Measurements from ENCODE around the gene UGCG. TPM values are rescaled to one million over a fixed set of nuclear protein-coding genes. Genes with fewer than 3 reads are reported as not detected.

The UGCG gene
- total RNA-seq, 1 donor from 2014 or later = 33.1 TPM

- Histone ChIP-seq H3K27ac (no peak overlapping the region), H3K36me3 (no peaks in the 10 kb centered on the region), H3K4me3 (no peak overlapping the region), H3K9me3 (no peaks in the 10 kb centered on the region), H3K4me1 (no peaks in the 10 kb centered on the region), H3K27me3 (no peaks in the 10 kb centered on the region)
- no peak for DNase-seq (ENCODE audit: extremely low spot score in 2 of 2)
- intact Hi-C loops (cut with DNase I) = no loop called here
- TF ChIP-seq CTCF (IDR thresholded peaks at IDR 0.05) (no peak), POLR2A (IDR thresholded peaks at IDR 0.05) (no peak), POLR2AphosphoS5 (IDR thresholded peaks at IDR 0.05; ENCODE audit: insufficient read depth in 1 of 2, low read depth in 1 of 2) (no peak)
Measured at GRCh38 chr9:111963995-111964394, 67.4 kb downstream of the UGCG start.

- H3K9me3 ChIP-seq = no peaks in the 10 kb centered on the region
- no peak for TF ChIP-seq POLR2A (IDR thresholded peaks at IDR 0.05)
- TF ChIP-seq POLR2AphosphoS5 (IDR thresholded peaks at IDR 0.05; ENCODE audit: insufficient read depth in 1 of 2, low read depth in 1 of 2) = no peak
- no peak for TF ChIP-seq CTCF (IDR thresholded peaks at IDR 0.05)
- no peaks in the 10 kb centered on the region for H3K4me1 ChIP-seq
- no peaks in the 10 kb centered on the region for H3K27me3 ChIP-seq
- H3K36me3 ChIP-seq = no peaks in the 10 kb centered on the region
- no peak overlapping the region for H3K27ac ChIP-seq
- no peak overlapping the region for H3K4me3 ChIP-seq
- no peak for DNase-seq (ENCODE audit: extremely low spot score in 2 of 2)
- intact Hi-C loops (cut with DNase I) = no loop called here
Measured at GRCh38 chr9:111965566-111966019, 69.0 kb downstream of the UGCG start.

GRCh38 chr9:111966124-111966723, 69.6 kb downstream of the UGCG start:
- no peaks in the 10 kb centered on the region for H3K9me3 ChIP-seq
- H3K27me3 ChIP-seq = no peaks in the 10 kb centered on the region
- H3K4me3 ChIP-seq = no peak overlapping the region
- TF ChIP-seq POLR2AphosphoS5 (IDR thresholded peaks at IDR 0.05; ENCODE audit: insufficient read depth in 1 of 2, low read depth in 1 of 2) (no peak), CTCF (IDR thresholded peaks at IDR 0.05) (no peak), POLR2A (IDR thresholded peaks at IDR 0.05) (no peak)
- H3K4me1 ChIP-seq = no peaks in the 10 kb centered on the region
- no peaks in the 10 kb centered on the region for H3K36me3 ChIP-seq
- intact Hi-C loops (cut with DNase I) = no loop called here
- no peak overlapping the region for H3K27ac ChIP-seq
- DNase-seq (ENCODE audit: extremely low spot score in 2 of 2) = no peak

GRCh38 chr9:111966861-111967291, 70.3 kb downstream of the UGCG start:
- no peaks in the 10 kb centered on the region for H3K4me1 ChIP-seq
- TF ChIP-seq POLR2A (IDR thresholded peaks at IDR 0.05) (no peak), POLR2AphosphoS5 (IDR thresholded peaks at IDR 0.05; ENCODE audit: insufficient read depth in 1 of 2, low read depth in 1 of 2) (no peak), CTCF (IDR thresholded peaks at IDR 0.05) (no peak)
- intact Hi-C loops (cut with DNase I) = no loop called here

GRCh38 chr9:111967621-111968020, 71.0 kb downstream of the UGCG start:
- H3K27ac ChIP-seq = no peak overlapping the region
- no peaks in the 10 kb centered on the region for H3K27me3 ChIP-seq
- no peaks in the 10 kb centered on the region for H3K4me1 ChIP-seq
- H3K9me3 ChIP-seq = no peaks in the 10 kb centered on the region
- DNase-seq (ENCODE audit: extremely low spot score in 2 of 2) = no peak
- intact Hi-C loops (cut with DNase I) = no loop called here
- TF ChIP-seq POLR2A (IDR thresholded peaks at IDR 0.05) (no peak), POLR2AphosphoS5 (IDR thresholded peaks at IDR 0.05; ENCODE audit: insufficient read depth in 1 of 2, low read depth in 1 of 2) (no peak), CTCF (IDR thresholded peaks at IDR 0.05) (no peak)
- H3K4me3 ChIP-seq = no peak overlapping the region
- no peaks in the 10 kb centered on the region for H3K36me3 ChIP-seq

More at GRCh38 chr9:111966861-111967291, 70.3 kb downstream of the UGCG start:
- no peaks in the 10 kb centered on the region for H3K36me3 ChIP-seq
- no peak overlapping the region for H3K4me3 ChIP-seq
- H3K27ac ChIP-seq = no peak overlapping the region
- DNase-seq (ENCODE audit: extremely low spot score in 2 of 2) = no peak
- no peaks in the 10 kb centered on the region for H3K9me3 ChIP-seq
- H3K27me3 ChIP-seq = no peaks in the 10 kb centered on the region
